ENCODE data around the gene RCAN3. TPM values are rescaled to one million over a fixed set of nuclear protein-coding genes. Genes with fewer than 3 reads are reported as not detected.

The RCAN3 gene
- total and polyA plus RNA-seq, 2 of the 4 experiments (the other 2 are of a cell fraction) = 4.0 to 5.9 TPM

- Histone ChIP-seq H2AFZ (replicated peaks; ENCODE audit: low read length, poor library complexity) (no peak overlapping the region), H3K4ac (ENCODE audit: low read depth, low read length) (no peak overlapping the region), H3K4me1 (ENCODE audit: control insufficient read depth, insufficient read depth, low read length) (no peaks in the 10 kb centered on the region), H3K27me3 (ENCODE audit: control insufficient read depth, insufficient read depth, low read length) (no peaks in the 10 kb centered on the region), H2BK15ac (ENCODE audit: low read depth, low read length) (no peak overlapping the region), H3K9ac (ENCODE audit: low read depth, low read length) (no peak overlapping the region), H3K4me2 (ENCODE audit: low read depth, low read length) (no peak overlapping the region), H2BK5ac (ENCODE audit: low read depth, low read length, poor library complexity, severe bottlenecking) (no peak overlapping the region), H2BK20ac (ENCODE audit: low read depth, low read length) (no peak overlapping the region), H3K9me1 (ENCODE audit: insufficient read depth, low read length) (peaks cover 13% of the 10 kb centered on the region; the same call in 1 of the 2 replicates), H3K9me3 (ENCODE audit: control insufficient read depth, insufficient read depth, low read length) (no peaks in the 10 kb centered on the region), H4K5ac (ENCODE audit: low read depth, low read length) (no peak overlapping the region), H3K79me1 (ENCODE audit: low read depth in 1 of 2, low read length in 2 of 2) (no peaks in the 10 kb centered on the region; a peak in 2 of 4 replicates), H3K14ac (replicated peaks; ENCODE audit: low read depth, low read length) (no peak overlapping the region), H3K27ac (ENCODE audit: insufficient read depth, low read length) (no peak overlapping the region), H2BK120ac (ENCODE audit: low read depth, low read length) (no peak overlapping the region), H4K20me1 (ENCODE audit: insufficient read depth, low read length) (no peaks in the 10 kb centered on the region), H3K36me3 (ENCODE audit: control insufficient read depth, insufficient read depth, low read length) (peaks cover 42% of the 10 kb centered on the region), H4K91ac (ENCODE audit: insufficient read depth, low read depth, low read length) (no peak overlapping the region), H3K18ac (ENCODE audit: low read depth, low read length) (no peak overlapping the region), H2AK5ac (ENCODE audit: low read depth, low read length) (no peak overlapping the region), H2AK9ac (replicated peaks; ENCODE audit: low read depth, low read length, poor library complexity) (no peak overlapping the region), H3K23ac (ENCODE audit: low read depth, low read length) (no peak overlapping the region; the same call in 1 of the 2 replicates), H4K8ac (ENCODE audit: low read depth in 2 of 2, low read length in 2 of 2) (no peak overlapping the region), H3K56ac (ENCODE audit: extremely low read depth, insufficient read depth, low read length) (no peak overlapping the region), H3K4me3 (ENCODE audit: insufficient read depth, low read depth, low read length) (no peak overlapping the region)
- no TSS peak for BruUV-seq (replicated peaks)
- TF ChIP-seq CTCF (conservative IDR thresholded peaks at IDR 0.05; ENCODE audit: low read depth, low read length) (no peak), CEBPB (IDR thresholded peaks at IDR 0.05; ENCODE audit: low read depth, low read length) (peak; percentile 25; the same call in 1 of the 2 replicates)
- ATAC-seq (ENCODE audit: low read depth) (no peak), DNase-seq (peak; percentile 85)
- in situ Hi-C loops (cut with MboI; ENCODE audit: low sequenced_read_pairs) = no loop called here
- CTCF ChIA-PET = no interaction called here
- POLR2A ChIA-PET (ENCODE audit: unreplicated experiment) = no interaction called here
- dilution Hi-C loops (cut with HindIII; ENCODE audit: low sequenced_read_pairs, unreplicated experiment) = no loop called here
- intact Hi-C loops (cut with micrococcal nuclease) = no loop called here
- no CpG with 5 or more reads among the region's 5 CpGs for WGBS, 2 experiments (ENCODE audit: extremely low coverage in 2 of 2, insufficient read length in 1 of 2)
These were observed 48.0 kb upstream of the RCAN3 start for GRCh38 chr1:24454673-24455072.

Measured in IMR-90 (cell line).